ENCODE results near the gene PPP6R3. TPM values are rescaled to one million over a fixed set of nuclear protein-coding genes. Genes with fewer than 3 reads are reported as not detected.
A peak's percentile ranks its signal among the peaks of the same experiment; 100 is the strongest.

The PPP6R3 gene
- total and polyA plus RNA-seq, 11 donors, result 23.2 to 93.8 (median 81.2) TPM

GRCh38 chr11:68591719-68592118 is 131.2 kb downstream of the PPP6R3 start:
- 92 to 98% (median 97%) methylated on average over 5 of the region's 5 CpGs for WGBS, 4 donors
- DNase-seq, result no peak
- no peak for ATAC-seq
- Histone ChIP-seq H3K9me3 (no peaks in the 10 kb centered on the region), H3K4me1 (peaks cover 0 to 19% (median 0%) of the 10 kb centered on the region in 12 donors), H3K27me3 (no peaks in the 10 kb centered on the region), H3K4me3 (no peak overlapping the region), H3K36me3 (peaks cover 2 to 99% (median 92%) of the 10 kb centered on the region in 9 donors), H3K27ac (no peak overlapping the region)
- intact Hi-C loops (cut with DNase I), result no loop called here
- TF ChIP-seq CTCF (IDR thresholded peaks at IDR 0.05) (no peak), POLR2A (IDR thresholded peaks at IDR 0.05) (no peak)

DNA sequence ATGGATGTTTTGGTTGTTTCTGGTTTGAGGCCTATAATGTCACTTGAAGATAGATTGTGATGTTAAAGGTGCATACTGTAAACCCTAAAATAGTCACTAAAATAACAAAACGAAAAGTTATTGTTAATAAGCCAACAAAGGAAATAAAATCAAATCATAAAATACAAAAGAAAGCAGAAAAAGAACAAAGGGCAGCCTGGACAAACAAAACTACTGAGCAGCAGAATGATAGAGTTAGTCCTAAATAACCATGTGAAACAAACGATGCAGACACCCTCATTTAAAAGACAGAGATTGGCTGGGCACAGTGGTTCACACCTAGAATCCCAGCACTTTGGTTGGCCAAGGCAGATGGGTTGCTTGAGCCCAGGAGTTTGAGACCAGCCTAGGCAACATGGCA is 132.9 kb downstream of the PPP6R3 start:
- intact Hi-C loops (cut with DNase I), result no loop called here
- DNase-seq (no peak), ATAC-seq (no peak)
- Histone ChIP-seq H3K36me3 (peaks cover 2 to 100% (median 92%) of the 10 kb centered on the region in 9 donors), H3K4me3 (no peak overlapping the region), H3K27me3 (no peaks in the 10 kb centered on the region), H3K9me3 (no peaks in the 10 kb centered on the region), H3K27ac (no peak overlapping the region), H3K4me1 (peaks cover 0 to 22% (median 0%) of the 10 kb centered on the region in 12 donors)
- TF ChIP-seq POLR2A (IDR thresholded peaks at IDR 0.05) (no peak), CTCF (IDR thresholded peaks at IDR 0.05) (no peak)
- WGBS, 4 donors, result 68 to 80% (median 76%) methylated on average over 2 of the region's 2 CpGs

DNA sequence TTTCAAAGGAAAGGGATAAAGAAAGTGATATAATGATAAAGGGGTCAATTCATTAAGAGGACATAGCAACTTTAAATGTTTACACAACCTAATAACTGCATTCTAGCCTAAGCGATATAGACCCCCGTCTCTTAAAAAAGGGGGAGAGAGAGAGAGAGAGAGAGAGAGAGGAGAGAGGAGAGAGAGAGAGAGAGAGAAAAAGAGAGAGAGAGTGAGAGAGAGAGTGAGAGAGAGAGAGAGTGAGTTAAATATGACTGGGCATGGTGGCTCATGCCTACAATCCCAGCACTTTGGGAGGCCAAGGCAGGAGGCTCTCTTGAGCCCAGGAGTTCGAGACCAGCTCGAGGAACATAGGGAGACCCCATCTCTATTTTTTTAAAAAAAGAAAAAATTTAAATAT is 133.6 kb downstream of the PPP6R3 start:
- H3K9me3 ChIP-seq, result no peaks in the 10 kb centered on the region
- H3K27me3 ChIP-seq, result no peaks in the 10 kb centered on the region
- 91 to 96% (median 95%) methylated on average over 4 of the region's 4 CpGs for WGBS, 4 donors
- H3K4me1 ChIP-seq, result peaks cover 0 to 21% (median 0%) of the 10 kb centered on the region in 12 donors
- H3K4me3 ChIP-seq, result no peak overlapping the region
- peaks cover 2 to 100% (median 92%) of the 10 kb centered on the region in 9 donors for H3K36me3 ChIP-seq
- intact Hi-C loops (cut with DNase I), result no loop called here
- H3K27ac ChIP-seq, result no peak overlapping the region
- no peak for DNase-seq
- ATAC-seq, result no peak
- no peak for TF ChIP-seq CTCF (IDR thresholded peaks at IDR 0.05)
- TF ChIP-seq POLR2A (IDR thresholded peaks at IDR 0.05), result no peak

GRCh38 chr11:68596231-68596630 is 135.7 kb downstream of the PPP6R3 start:
- Histone ChIP-seq H3K27me3 (no peaks in the 10 kb centered on the region), H3K27ac (no peak overlapping the region), H3K9me3 (no peaks in the 10 kb centered on the region), H3K4me3 (no peak overlapping the region), H3K36me3 (peaks cover 4 to 100% (median 92%) of the 10 kb centered on the region in 9 donors), H3K4me1 (peaks cover 0 to 9% (median 0%) of the 10 kb centered on the region in 12 donors)
- DNase-seq (no peak), ATAC-seq (peak in 1 of 4 donors; percentile 25)
- 75 to 83% (median 80%) methylated on average over 4 of the region's 4 CpGs for WGBS, 4 donors
- TF ChIP-seq CTCF (IDR thresholded peaks at IDR 0.05) (no peak), POLR2A (IDR thresholded peaks at IDR 0.05) (no peak)
- intact Hi-C loops (cut with DNase I), result no loop called here

Measured in heart left ventricle (tissue), 16 donors.